CD4-positive, alpha-beta T cell treated with Interleukin-15 for 4 hours (primary cell): ENCODE measurements around the gene FSCN2.
"Not testable (repeated sequence)": the region's sequence is repeated elsewhere in the genome, so short reads cannot be mapped to it uniquely, and the experiment has no call there.

Source experiments
- DNase-seq: peaks from one replicate; pipeline ENCODE4 v3.0.0-alpha.2; 2020; ENCODE audit warnings: low spot score

The FSCN2 gene

GRCh38 chr17:81578561-81579225, 50.5 kb downstream of the FSCN2 start:
- DNase-seq, result no peak

- DNase-seq, result no peak
Observed at GRCh38 chr17:81579298-81579697, 51.1 kb downstream of the FSCN2 start.

- DNase-seq, result no peak
Observed at GRCh38 chr17:81579821-81580321, 51.7 kb downstream of the FSCN2 start.

GRCh38 chr17:81580481-81580880, 52.3 kb downstream of the FSCN2 start:
- no peak for DNase-seq

- no peak for DNase-seq
Observed at GRCh38 chr17:81581758-81582157, 53.6 kb downstream of the FSCN2 start.

- DNase-seq, result no peak
Observed at GRCh38 chr17:81582341-81582740, 54.2 kb downstream of the FSCN2 start.

- no peak for DNase-seq
Observed at GRCh38 chr17:81582749-81583148, 54.6 kb downstream of the FSCN2 start.

GRCh38 chr17:81583589-81584342, 55.6 kb downstream of the FSCN2 start:
- DNase-seq, result no peak

GRCh38 chr17:81584771-81585170, 56.6 kb downstream of the FSCN2 start:
- not testable (repeated sequence) for DNase-seq

- no peak for DNase-seq
Observed at GRCh38 chr17:81586096-81586495, 57.9 kb downstream of the FSCN2 start.
